Activated CD4-positive, CD25-positive, alpha-beta regulatory T cell treated with anti-CD3 and anti-CD28 coated beads, Interleukin-2, amount 50 U/mL, for 72 hours (primary cell): Measurements from ENCODE around the gene MYO9B.

Experiments
- DNase-seq: peaks from one replicate; pipeline ENCODE4 v3.0.0; 2021

MYO9B gene

DNA sequence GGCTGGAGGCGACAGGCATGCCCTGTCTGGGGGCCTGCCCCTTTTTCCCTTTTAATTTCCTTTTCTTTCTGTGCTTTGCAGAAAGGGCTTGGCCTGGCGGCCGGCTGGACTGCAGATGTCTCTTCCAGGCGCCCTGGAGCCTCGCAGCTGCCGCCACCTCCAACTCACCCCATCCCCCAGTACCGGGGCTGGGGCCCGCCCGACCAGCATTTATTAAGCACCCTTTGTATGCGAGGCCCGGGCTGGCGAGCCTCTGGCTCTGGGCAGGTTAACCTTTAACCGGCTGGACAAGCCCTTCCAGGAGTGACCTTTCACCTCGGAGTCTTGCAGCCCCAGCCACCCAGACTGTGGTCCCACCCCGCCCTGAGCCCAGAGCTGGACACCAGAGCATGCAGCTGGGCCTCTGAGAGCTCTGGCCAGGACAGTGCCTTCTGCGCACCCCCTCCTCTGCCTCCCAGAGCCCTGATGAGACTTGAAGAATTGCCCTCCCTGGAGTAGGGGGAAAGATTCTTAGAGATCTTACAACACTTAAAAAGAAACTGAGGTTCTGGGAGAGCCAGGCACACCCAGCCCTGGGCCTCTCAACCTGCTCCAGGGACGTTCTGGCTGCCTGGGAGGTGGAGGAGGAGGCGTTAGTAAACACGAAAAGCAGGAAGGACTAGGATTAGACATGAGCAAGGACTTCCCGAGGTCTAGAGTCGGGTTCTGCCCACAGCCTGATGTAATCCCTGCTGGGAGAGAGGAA lies 171.3 kb downstream of the MYO9B start:
- no peak for DNase-seq

DNA sequence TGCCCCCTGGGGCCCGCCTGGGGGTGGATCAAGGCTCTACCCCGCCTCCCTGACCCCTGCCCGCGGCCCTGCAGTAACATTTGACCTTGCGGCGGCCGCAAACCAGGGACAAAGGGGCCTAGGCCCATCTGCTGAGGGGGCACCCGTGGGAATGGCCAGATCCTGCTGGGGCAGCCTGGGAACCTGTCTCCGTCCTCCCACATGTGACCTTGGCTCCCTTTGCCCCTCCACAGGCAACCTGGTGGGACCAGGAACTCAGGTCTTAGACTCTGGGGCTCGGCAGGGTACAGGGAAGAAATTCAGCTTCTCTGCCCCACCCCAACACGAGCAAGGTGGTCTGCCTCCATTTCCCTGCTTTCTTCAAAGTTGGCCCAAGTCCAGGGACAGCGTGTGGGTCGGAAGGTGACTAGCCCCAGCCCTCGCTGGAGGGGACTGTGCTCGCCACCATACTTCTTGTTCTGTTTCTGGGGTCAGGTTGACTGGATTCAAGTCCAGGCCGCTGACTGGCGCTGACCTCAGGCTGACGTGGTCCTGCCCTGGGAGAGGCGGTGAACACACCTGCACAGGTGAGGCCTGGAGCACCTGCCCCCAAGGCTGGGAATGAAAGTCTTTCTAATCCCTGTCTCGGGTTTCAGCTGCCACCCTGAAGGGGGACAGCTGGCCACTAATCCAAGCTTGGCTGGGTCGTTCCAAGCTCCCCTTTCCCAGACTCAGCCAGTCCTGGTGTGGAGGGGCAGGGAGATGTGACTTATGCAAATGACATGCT lies 172.6 kb downstream of the MYO9B start:
- DNase-seq = no peak

GRCh38 chr19:17249887-17250548 lies 174.4 kb downstream of the MYO9B start:
- no peak for DNase-seq

GRCh38 chr19:17254636-17255035 lies 179.1 kb downstream of the MYO9B start:
- DNase-seq = no peak

DNA sequence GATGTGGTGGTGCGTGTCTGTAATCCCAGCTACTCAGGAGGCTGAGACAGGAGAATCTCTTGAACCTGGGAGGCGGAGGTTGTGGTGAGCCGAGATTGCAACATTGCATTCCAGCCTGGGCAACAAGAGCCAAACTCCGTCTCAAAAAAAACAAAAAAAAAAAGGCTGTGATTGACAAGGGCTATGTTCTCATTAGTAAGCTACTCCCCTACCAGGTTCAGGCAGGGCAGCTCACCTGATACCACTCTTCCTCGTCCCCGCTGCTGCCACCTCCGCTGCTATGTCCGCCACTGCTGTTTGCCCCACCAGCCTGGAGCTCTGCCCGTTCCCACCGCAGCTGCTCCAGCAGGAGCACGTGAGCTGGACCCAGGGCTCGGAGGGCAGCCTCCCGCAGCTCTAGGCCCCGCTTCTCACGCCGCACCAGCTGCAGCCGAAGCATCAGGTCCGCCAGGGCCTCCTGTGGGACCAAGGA lies 179.6 kb downstream of the MYO9B start:
- no peak for DNase-seq

DNA sequence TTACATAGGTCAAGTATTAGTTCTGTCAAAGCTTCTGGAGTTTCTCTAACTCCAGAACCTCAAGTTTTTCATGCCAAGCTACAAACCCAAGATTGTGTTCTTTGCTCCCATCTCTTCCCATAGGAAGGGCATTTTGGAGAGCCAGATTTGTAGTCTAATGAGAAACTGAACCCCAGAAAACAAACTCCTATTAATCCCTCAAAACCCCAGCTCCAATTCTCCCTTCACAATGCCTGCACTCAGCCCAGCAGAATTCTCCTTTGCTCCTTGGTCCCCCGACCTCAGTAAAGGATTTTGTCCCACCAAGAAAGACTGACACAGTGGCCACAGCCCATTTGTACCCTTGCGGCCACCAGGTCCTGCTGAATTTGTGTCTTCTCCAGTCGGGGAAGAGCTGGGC lies 180.6 kb downstream of the MYO9B start:
- no peak for DNase-seq

DNA sequence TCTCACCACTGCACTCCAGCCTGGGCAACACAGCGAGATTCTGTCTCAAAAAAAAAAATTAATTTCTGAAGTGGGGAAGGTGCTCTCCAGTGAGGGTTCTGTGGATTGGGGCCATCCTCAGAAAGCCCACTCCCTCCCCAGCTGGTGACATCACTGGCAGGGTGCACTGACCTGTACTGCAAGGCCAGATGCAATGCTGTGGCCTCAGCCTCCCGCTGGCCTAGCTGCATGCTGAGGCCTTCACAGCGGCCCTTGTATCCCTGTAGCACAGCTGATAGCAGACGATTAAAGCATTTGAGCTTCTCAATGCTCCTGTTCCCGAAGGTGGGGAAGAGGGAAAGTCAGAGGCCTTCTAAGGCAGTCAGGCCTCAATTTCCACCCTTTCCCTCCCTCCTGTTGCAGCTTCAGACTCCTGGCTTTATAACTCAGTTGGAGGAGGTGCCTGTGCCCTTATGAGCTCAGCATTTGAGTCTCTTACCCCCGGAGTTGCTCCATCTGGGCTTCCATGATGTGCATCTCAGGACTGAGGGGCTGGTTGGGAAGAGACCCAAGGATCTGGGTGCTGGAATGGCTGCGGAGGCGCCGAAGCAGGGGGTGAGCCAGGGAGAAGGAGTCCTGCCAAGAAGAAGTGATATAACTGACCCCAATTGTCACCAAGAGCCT lies 183.7 kb downstream of the MYO9B start:
- DNase-seq = no peak

DNA sequence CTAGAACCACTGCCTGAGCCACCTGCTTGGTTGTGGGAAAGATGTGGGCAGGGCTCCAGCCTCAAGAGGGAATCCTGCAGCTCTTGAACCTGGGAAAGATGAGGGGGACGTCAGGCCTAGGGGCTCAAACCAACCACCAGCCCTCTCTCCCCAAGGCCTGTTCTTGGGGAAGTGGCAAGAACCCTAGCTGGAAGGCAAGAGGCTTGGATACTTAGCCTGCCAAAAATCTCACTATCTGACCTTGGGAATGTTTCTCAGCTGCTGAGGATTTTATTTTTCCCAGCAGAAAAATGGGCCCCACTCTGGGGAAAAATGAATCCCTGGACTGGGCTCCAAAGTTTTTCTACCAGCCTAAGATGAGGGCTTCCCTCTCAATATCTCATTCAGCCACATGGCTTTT lies 184.4 kb downstream of the MYO9B start:
- no peak for DNase-seq

GRCh38 chr19:17260842-17261325 lies 185.3 kb downstream of the MYO9B start:
- peak; percentile 90 for DNase-seq

DNA sequence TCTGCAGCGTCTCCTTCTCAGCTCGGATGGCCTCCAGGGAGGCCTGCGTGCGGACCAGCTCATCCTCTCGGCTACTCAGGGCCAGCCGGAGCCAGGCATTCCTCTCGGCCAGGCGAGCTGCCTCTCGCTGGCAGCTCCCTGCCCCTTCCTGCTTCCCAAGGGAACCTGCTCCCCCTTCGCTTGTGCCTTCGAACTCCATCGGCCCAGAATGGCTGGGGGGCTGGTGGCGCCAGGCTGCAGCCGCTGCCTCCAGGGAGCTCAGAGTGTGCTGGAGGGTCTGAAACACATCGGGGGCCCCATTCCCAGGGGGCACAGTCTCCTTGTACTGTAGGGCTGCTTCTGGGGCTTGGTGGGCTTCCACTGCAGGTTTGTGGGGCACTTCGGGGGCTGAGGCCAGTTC lies 187.0 kb downstream of the MYO9B start:
- DNase-seq = no peak
